ENCODE measurements around the gene CAPZB. TPM values are rescaled to one million over a fixed set of nuclear protein-coding genes. Genes with fewer than 3 reads are reported as not detected.

The CAPZB gene
- polyA plus RNA-seq, 1 donor from 2014 or later, result 159 TPM

GRCh38 chr1:19324665-19324990, 160.7 kb downstream of the CAPZB start:
- Histone ChIP-seq H3K9me3 (ENCODE audit: low read length) (no peaks in the 10 kb centered on the region), H3K4me3 (ENCODE audit: low read length) (no peak overlapping the region), H2AFZ (ENCODE audit: low read depth, low read length) (no peak overlapping the region), H3F3A (ENCODE audit: insufficient read depth, low read length, poor library complexity, severe bottlenecking) (no peaks in the 10 kb centered on the region), H3K79me2 (replicated peaks; ENCODE audit: insufficient read depth, low read length) (no peaks in the 10 kb centered on the region), H3K27me3 (ENCODE audit: insufficient read depth, low read depth, low read length) (no peaks in the 10 kb centered on the region), H3K27ac (ENCODE audit: low read length) (no peak overlapping the region), H4K20me1 (ENCODE audit: insufficient read depth) (no peaks in the 10 kb centered on the region), H3K9me2 (ENCODE audit: insufficient read depth, low read length) (no peaks in the 10 kb centered on the region), H3K36me3 (ENCODE audit: insufficient read depth, low read length) (no peaks in the 10 kb centered on the region), H3K9ac (ENCODE audit: low read length) (no peak overlapping the region), H3K4me2 (ENCODE audit: low read length) (no peak overlapping the region)
- no peak for TF ChIP-seq SMC3 (conservative IDR thresholded peaks at IDR 0.05; ENCODE audit: poor library complexity)
- no peak for TF ChIP-seq EZH2 (IDR thresholded peaks at IDR 0.05; ENCODE audit: borderline replicate concordance, insufficient read depth, low read length, poor library complexity, severe bottlenecking)
- no peak for TF ChIP-seq RAD21 (conservative IDR thresholded peaks at IDR 0.05)
- no peak for TF ChIP-seq TAF1 (IDR thresholded peaks at IDR 0.05; ENCODE audit: low read depth)
- no peak for TF ChIP-seq EP300 (conservative IDR thresholded peaks at IDR 0.05; ENCODE audit: poor library complexity, severe bottlenecking)
- no peak for TF ChIP-seq REST (IDR thresholded peaks at IDR 0.05; ENCODE audit: borderline replicate concordance)
- TF ChIP-seq POLR2AphosphoS5 (IDR thresholded peaks at IDR 0.05), result no peak
- TF ChIP-seq MXI1 (conservative IDR thresholded peaks at IDR 0.05; ENCODE audit: poor library complexity, severe bottlenecking), result no peak
- TF ChIP-seq, protein P1, sequence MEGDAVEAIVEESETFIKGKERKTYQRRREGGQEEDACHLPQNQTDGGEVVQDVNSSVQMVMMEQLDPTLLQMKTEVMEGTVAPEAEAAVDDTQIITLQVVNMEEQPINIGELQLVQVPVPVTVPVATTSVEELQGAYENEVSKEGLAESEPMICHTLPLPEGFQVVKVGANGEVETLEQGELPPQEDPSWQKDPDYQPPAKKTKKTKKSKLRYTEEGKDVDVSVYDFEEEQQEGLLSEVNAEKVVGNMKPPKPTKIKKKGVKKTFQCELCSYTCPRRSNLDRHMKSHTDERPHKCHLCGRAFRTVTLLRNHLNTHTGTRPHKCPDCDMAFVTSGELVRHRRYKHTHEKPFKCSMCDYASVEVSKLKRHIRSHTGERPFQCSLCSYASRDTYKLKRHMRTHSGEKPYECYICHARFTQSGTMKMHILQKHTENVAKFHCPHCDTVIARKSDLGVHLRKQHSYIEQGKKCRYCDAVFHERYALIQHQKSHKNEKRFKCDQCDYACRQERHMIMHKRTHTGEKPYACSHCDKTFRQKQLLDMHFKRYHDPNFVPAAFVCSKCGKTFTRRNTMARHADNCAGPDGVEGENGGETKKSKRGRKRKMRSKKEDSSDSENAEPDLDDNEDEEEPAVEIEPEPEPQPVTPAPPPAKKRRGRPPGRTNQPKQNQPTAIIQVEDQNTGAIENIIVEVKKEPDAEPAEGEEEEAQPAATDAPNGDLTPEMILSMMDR (IDR thresholded peaks at IDR 0.05; ENCODE audit: poor library complexity, severe bottlenecking), result no peak

GRCh38 chr1:19323987-19324664, 161.2 kb downstream of the CAPZB start:
- Histone ChIP-seq H3K9ac (ENCODE audit: low read length) (no peak overlapping the region), H3K4me2 (ENCODE audit: low read length) (no peak overlapping the region), H3F3A (ENCODE audit: insufficient read depth, low read length, poor library complexity, severe bottlenecking) (no peaks in the 10 kb centered on the region), H3K27ac (ENCODE audit: low read length) (no peak overlapping the region), H3K36me3 (ENCODE audit: insufficient read depth, low read length) (no peaks in the 10 kb centered on the region), H4K20me1 (ENCODE audit: insufficient read depth) (no peaks in the 10 kb centered on the region), H3K4me3 (ENCODE audit: low read length) (no peak overlapping the region), H3K9me3 (ENCODE audit: low read length) (no peaks in the 10 kb centered on the region), H3K79me2 (replicated peaks; ENCODE audit: insufficient read depth, low read length) (no peaks in the 10 kb centered on the region), H2AFZ (ENCODE audit: low read depth, low read length) (no peak overlapping the region), H3K27me3 (ENCODE audit: insufficient read depth, low read depth, low read length) (no peaks in the 10 kb centered on the region), H3K9me2 (ENCODE audit: insufficient read depth, low read length) (no peaks in the 10 kb centered on the region)
- no peak for TF ChIP-seq MXI1 (conservative IDR thresholded peaks at IDR 0.05; ENCODE audit: poor library complexity, severe bottlenecking)
- TF ChIP-seq REST (IDR thresholded peaks at IDR 0.05; ENCODE audit: borderline replicate concordance), result no peak
- TF ChIP-seq, protein P1 (IDR thresholded peaks at IDR 0.05; ENCODE audit: poor library complexity, severe bottlenecking), result no peak
- TF ChIP-seq TAF1 (IDR thresholded peaks at IDR 0.05; ENCODE audit: low read depth), result no peak
- no peak for TF ChIP-seq POLR2AphosphoS5 (IDR thresholded peaks at IDR 0.05)
- no peak for TF ChIP-seq RAD21 (conservative IDR thresholded peaks at IDR 0.05)
- TF ChIP-seq EZH2 (IDR thresholded peaks at IDR 0.05; ENCODE audit: borderline replicate concordance, insufficient read depth, low read length, poor library complexity, severe bottlenecking), result no peak
- no peak for TF ChIP-seq SMC3 (conservative IDR thresholded peaks at IDR 0.05; ENCODE audit: poor library complexity)
- no peak for TF ChIP-seq EP300 (conservative IDR thresholded peaks at IDR 0.05; ENCODE audit: poor library complexity, severe bottlenecking)
